CD4-positive, alpha-beta T cell (primary cell): ENCODE data around the gene MINDY3. TPM values are rescaled to one million over a fixed set of nuclear protein-coding genes. Genes with fewer than 3 reads are reported as not detected.

Experiments
- ATAC-seq: fragments of 200-7000 bp; cut with Tn5 transposase; one replicate; pipeline ENCODE4 v1.10.0; 2022; ENCODE audit warnings: mild to moderate bottlenecking; ENCODE audit not compliant: poor library complexity
- CTCF ChIA-PET: fragments of 350-600 bp; sonication (Branson Sonifier 250); formaldehyde crosslinking; loops from one replicate; lab custom pipeline; 2021; ENCODE audit warnings: antibody characterized with exemption, inconsistent platforms; lab: Charles Lee
- POLR2A ChIA-PET: fragments of 350-600 bp; sonication (Branson Sonifier 250); formaldehyde crosslinking; loops from one replicate; lab custom pipeline; 2021; ENCODE audit warnings: antibody characterized with exemption, inconsistent platforms; lab: Charles Lee
- DNase-seq, 14 experiments: peaks; one replicate each; pipeline ENCODE4 v3.0.0-alpha.2; 2013 to 2020; ENCODE audit warnings: mixed read lengths in 2 of 14
- H3K27ac ChIP-seq, 2 donors: one replicate each; pipeline versions ENCODE4 v1.5.1 to v1.7.0; 2013; ENCODE audit warnings: low read length in 2 of 2, low read depth in 1 of 2, mild to moderate bottlenecking in 1 of 2
- H3K27me3 ChIP-seq, 2 experiments: 1 replicate in 1 of 2; 2 replicates in 1 of 2; pipeline versions ENCODE4 v1.6.1 to v1.7.0; 2013; ENCODE audit warnings: low read length in 2 of 2, control low read depth in 1 of 2, mild to moderate bottlenecking in 1 of 2, moderate library complexity in 1 of 2; ENCODE audit not compliant: insufficient read depth in 2 of 2, control insufficient read depth in 1 of 2
- H3K36me3 ChIP-seq: one replicate; pipeline ENCODE4 v1.6.1; 2013; ENCODE audit warnings: low read length, control low read depth; ENCODE audit not compliant: insufficient read depth
- H3K4me1 ChIP-seq: one replicate; pipeline ENCODE4 v1.6.1; 2013; ENCODE audit warnings: low read length, control low read depth; ENCODE audit not compliant: insufficient read depth
- H3K4me3 ChIP-seq: one replicate; pipeline ENCODE4 v1.5.1; 2013; ENCODE audit warnings: mild to moderate bottlenecking, low read length, moderate library complexity
- H3K9me3 ChIP-seq, 2 experiments: 1 replicate in 1 of 2; 2 replicates in 1 of 2; pipeline versions ENCODE4 v1.6.1 to v1.7.0; 2013; ENCODE audit warnings: low read length in 2 of 2, mild to moderate bottlenecking in 2 of 2, control low read depth in 1 of 2, moderate library complexity in 1 of 2; ENCODE audit not compliant: control insufficient read depth in 1 of 2, insufficient read depth in 1 of 2
- H3K27ac Mint-ChIP-seq: one replicate; pipeline ENCODE4 v1.8.0; 2020; ENCODE audit warnings: mixed read lengths
- H3K27me3 Mint-ChIP-seq: one replicate; pipeline ENCODE4 v1.8.0; 2021; ENCODE audit warnings: mixed read lengths
- H3K36me3 Mint-ChIP-seq: one replicate; pipeline ENCODE4 v1.8.0; 2021; ENCODE audit warnings: low read depth, mixed read lengths
- H3K4me1 Mint-ChIP-seq: one replicate; pipeline ENCODE4 v1.8.0; 2021; ENCODE audit warnings: low read depth, mixed read lengths
- H3K4me3 Mint-ChIP-seq: one replicate; pipeline ENCODE4 v1.8.0; 2020; ENCODE audit warnings: mild to moderate bottlenecking, mixed read lengths
- H3K9me3 Mint-ChIP-seq: one replicate; pipeline ENCODE4 v1.8.0; 2020; ENCODE audit warnings: mixed read lengths
- CTCF ChIP-seq: fragments of 200-600 bp; IDR thresholded peaks from one replicate; pipeline ENCODE4 v1.8.0; 2022; ENCODE audit warnings: antibody characterized with exemption, mild to moderate bottlenecking
- intact Hi-C, 2 experiments: fragments of 100-400 bp; cut with DNase I in 1 of 2; cut with micrococcal nuclease in 1 of 2; formaldehyde crosslinking; loops; one replicate each; pipeline versions ENCODE4 v1.15.1 to v1.9.0; 2023 to 2025; cut with DNase I, micrococcal nuclease
- total RNA-seq, 174 experiments: library from RNA in 2 of 174; stranded (reverse) in 2 of 174; gene quantifications; one replicate each; pipeline ENCODE4 v1.2.3 and lab custom pipeline; 2021 to 2026

MINDY3 gene
- total RNA-seq, 2 experiments from 2014 or later: 39.8 to 40.6 TPM

GRCh38 chr10:15754937-15755336 lies 105.4 kb downstream of the MINDY3 start:
- intact Hi-C loops: no loop called here
- peaks cover 2 to 11% of the 10 kb centered on the region in 2 experiments for H3K27me3 ChIP-seq
- H3K9me3 ChIP-seq: no peaks in the 10 kb centered on the region
- H3K4me3 ChIP-seq: no peak overlapping the region
- Mint-ChIP-seq H3K4me1 (no peaks in the 10 kb centered on the region), H3K27me3 (peaks cover 33% of the 10 kb centered on the region), H3K27ac (no peak overlapping the region), H3K36me3 (no peaks in the 10 kb centered on the region), H3K9me3 (no peaks in the 10 kb centered on the region), H3K4me3 (no peak overlapping the region)
- POLR2A ChIA-PET: no interaction called here
- DNase-seq (no peak), ATAC-seq (no peak)
- no peaks in the 10 kb centered on the region for H3K36me3 ChIP-seq
- TF ChIP-seq CTCF: no peak
- no peaks in the 10 kb centered on the region for H3K4me1 ChIP-seq
- H3K27ac ChIP-seq: no peak overlapping the region
- CTCF ChIA-PET: no interaction called here

GRCh38 chr10:15751046-15751445 lies 109.3 kb downstream of the MINDY3 start:
- TF ChIP-seq CTCF: no peak
- CTCF ChIA-PET: no interaction called here

GRCh38 chr10:15748126-15748525 lies 112.2 kb downstream of the MINDY3 start:
- H3K9me3 Mint-ChIP-seq: no peaks in the 10 kb centered on the region
- intact Hi-C loops: loop anchor here in 1 of 2 experiments (10.0 kb wide), 1 partner anchor 323 kb away; no protein-coding TSS in a partner anchor
- Histone ChIP-seq H3K27ac (no peak overlapping the region), H3K9me3 (no peaks in the 10 kb centered on the region), H3K27me3 (peaks cover 0 to 5% of the 10 kb centered on the region in 2 experiments), H3K4me3 (no peak overlapping the region), H3K36me3 (no peaks in the 10 kb centered on the region), H3K4me1 (no peaks in the 10 kb centered on the region)
- no peak for DNase-seq
- H3K27me3 Mint-ChIP-seq: peaks cover 16% of the 10 kb centered on the region
- TF ChIP-seq CTCF: no peak
- H3K27ac Mint-ChIP-seq: no peak overlapping the region
- no peak overlapping the region for H3K4me3 Mint-ChIP-seq
- ATAC-seq: no peak
- no peaks in the 10 kb centered on the region for H3K36me3 Mint-ChIP-seq
- H3K4me1 Mint-ChIP-seq: no peaks in the 10 kb centered on the region
- ChIA-PET POLR2A (no interaction called here), CTCF (no interaction called here)

More at GRCh38 chr10:15751046-15751445, 109.3 kb downstream of the MINDY3 start:
- no peak for DNase-seq
- no peaks in the 10 kb centered on the region for H3K4me1 Mint-ChIP-seq
- H3K27me3 Mint-ChIP-seq: peaks cover 28% of the 10 kb centered on the region
- Histone ChIP-seq H3K4me1 (no peaks in the 10 kb centered on the region), H3K9me3 (no peaks in the 10 kb centered on the region), H3K36me3 (no peaks in the 10 kb centered on the region), H3K4me3 (no peak overlapping the region), H3K27me3 (peaks cover 5 to 11% of the 10 kb centered on the region in 2 experiments), H3K27ac (no peak overlapping the region)
- H3K27ac Mint-ChIP-seq: no peak overlapping the region
- no peak for ATAC-seq
- no peak overlapping the region for H3K4me3 Mint-ChIP-seq
- POLR2A ChIA-PET: no interaction called here
- intact Hi-C loops: no loop called here
- no peaks in the 10 kb centered on the region for H3K9me3 Mint-ChIP-seq
- no peaks in the 10 kb centered on the region for H3K36me3 Mint-ChIP-seq
